Neuronal stem cell (in vitro differentiated cells): ENCODE results near the gene ADM.

ENCODE experiments used
- DNase-seq: peaks from one replicate; pipeline ENCODE4 v3.0.0-alpha.2; 2013; ENCODE audit warnings: low spot score
- H2AFZ ChIP-seq: one replicate; pipeline ENCODE4 v1.6.1; 2013; ENCODE audit warnings: mild to moderate bottlenecking, low read length, inconsistent platforms
- H2AK5ac ChIP-seq: 2 replicates; pipeline ENCODE4 v1.6.1; 2013; ENCODE audit warnings: low read depth, mild to moderate bottlenecking, inconsistent platforms, low read length, moderate library complexity, mixed read lengths
- H2BK120ac ChIP-seq: 2 replicates; pipeline ENCODE4 v1.6.1; 2013; ENCODE audit warnings: low read depth, mild to moderate bottlenecking, inconsistent platforms, low read length, moderate library complexity, mixed read lengths
- H2BK12ac ChIP-seq: one replicate; pipeline ENCODE4 v1.6.1; 2013; ENCODE audit warnings: low read length, inconsistent platforms
- H2BK15ac ChIP-seq: 2 replicates; pipeline ENCODE4 v1.6.1; 2013; ENCODE audit warnings: mild to moderate bottlenecking, low read length, inconsistent platforms, mixed read lengths
- H2BK5ac ChIP-seq: one replicate; pipeline ENCODE4 v1.6.1; 2013; ENCODE audit warnings: inconsistent platforms, mild to moderate bottlenecking, low read length, moderate library complexity
- H3K14ac ChIP-seq: one replicate; pipeline ENCODE4 v1.6.1; 2013; ENCODE audit warnings: low read length, inconsistent platforms
- H3K18ac ChIP-seq: 2 replicates; pipeline ENCODE4 v1.6.1; 2013; ENCODE audit warnings: low read length, inconsistent platforms
- H3K23ac ChIP-seq: 2 replicates; pipeline ENCODE4 v1.6.1; 2013; ENCODE audit warnings: low read depth, mild to moderate bottlenecking, mixed read lengths, low read length, inconsistent platforms; ENCODE audit not compliant: poor library complexity
- H3K27ac ChIP-seq: replicated peaks from 3 replicates; pipeline ENCODE4 v1.5.1; 2013; ENCODE audit warnings: low read length, inconsistent platforms
- H3K27me3 ChIP-seq, 3 experiments: 2 replicates each; pipeline ENCODE4 v1.6.1; 2013; ENCODE audit warnings: low read length in 3 of 3, mild to moderate bottlenecking in 2 of 3, inconsistent platforms in 1 of 3, low read depth in 1 of 3, mixed read lengths in 1 of 3, moderate library complexity in 1 of 3; ENCODE audit not compliant: control insufficient read depth in 3 of 3, insufficient read depth in 3 of 3
- H3K36me3 ChIP-seq, 2 donors: replicated peaks in 1 of 2; 2 replicates each; pipeline ENCODE4 v1.6.1; 2013; ENCODE audit warnings: low read length in 2 of 2; ENCODE audit not compliant: control insufficient read depth in 2 of 2, insufficient read depth in 2 of 2
- H3K4ac ChIP-seq: 2 replicates; pipeline ENCODE4 v1.6.1; 2013; ENCODE audit warnings: inconsistent platforms, mild to moderate bottlenecking, low read length, moderate library complexity
- H3K4me1 ChIP-seq, 2 donors: 1 replicate in 1 of 2; 2 replicates in 1 of 2; pipeline ENCODE4 v1.6.1; 2013; ENCODE audit warnings: low read length in 2 of 2, low read depth in 1 of 2; ENCODE audit not compliant: control insufficient read depth in 2 of 2, insufficient read depth in 1 of 2
- H3K4me2 ChIP-seq: one replicate; pipeline ENCODE4 v1.6.1; 2013; ENCODE audit warnings: mild to moderate bottlenecking, low read length, inconsistent platforms; ENCODE audit not compliant: insufficient read depth, poor library complexity, severe bottlenecking
- H3K4me3 ChIP-seq, 2 donors: 2 replicates each; pipeline ENCODE4 v1.5.1; 2013; ENCODE audit warnings: low read length in 2 of 2, mild to moderate bottlenecking in 2 of 2, inconsistent platforms in 1 of 2, moderate library complexity in 1 of 2
- H3K79me1 ChIP-seq: one replicate; pipeline ENCODE4 v1.6.1; 2013; ENCODE audit warnings: low read depth, mild to moderate bottlenecking, inconsistent platforms, low read length, moderate library complexity
- H3K9ac ChIP-seq: one replicate; pipeline ENCODE4 v1.6.1; 2013; ENCODE audit warnings: mild to moderate bottlenecking, low read depth, low read length, inconsistent platforms; ENCODE audit not compliant: poor library complexity
- H3K9me3 ChIP-seq, 2 donors: replicated peaks in 1 of 2; 2 replicates each; pipeline versions ENCODE3 to v1.6.1; 2013; ENCODE audit warnings: low read length in 2 of 2, mild to moderate bottlenecking in 2 of 2, inconsistent platforms in 1 of 2, low read depth in 1 of 2, mixed read lengths in 1 of 2, moderate library complexity in 1 of 2; ENCODE audit not compliant: control insufficient read depth in 2 of 2, insufficient read depth in 1 of 2
- H4K8ac ChIP-seq: one replicate; pipeline ENCODE4 v1.6.1; 2013; ENCODE audit warnings: low read depth, mild to moderate bottlenecking, inconsistent platforms, low read length, moderate library complexity
- H4K91ac ChIP-seq: one replicate; pipeline ENCODE4 v1.6.1; 2013; ENCODE audit warnings: low read length, low read depth, mild to moderate bottlenecking, inconsistent platforms; ENCODE audit not compliant: poor library complexity
- WGBS, 2 donors: extraction: QIAGEN DNeasy Blood & Tissue Kit; methylation state at CpG; one replicate each; pipeline ENCODE4 v1.1.7; 2013; ENCODE audit warnings: missing lambda C conversion rate in 2 of 2, mixed read lengths in 1 of 2; ENCODE audit not compliant: insufficient read length in 2 of 2, insufficient replicate concordance in 1 of 2; ENCODE audit errors: extremely low coverage in 2 of 2; 5-methylcytosine and 5-hydroxymethylcytosine counted together

Gene ADM

GRCh38 chr11:10268746-10269488 is 36.0 kb upstream of the ADM start:
- H3K79me1 ChIP-seq, result no peaks in the 10 kb centered on the region
- peaks cover 0 to 4% of the 10 kb centered on the region in 2 donors for H3K4me1 ChIP-seq
- H2AK5ac ChIP-seq, result no peak overlapping the region
- no peak overlapping the region for H3K4me3 ChIP-seq
- H3K18ac ChIP-seq, result no peak overlapping the region
- no CpG with 5 or more reads among the region's 5 CpGs for WGBS, 2 donors
- H3K36me3 ChIP-seq, result no peaks in the 10 kb centered on the region
- no peak overlapping the region for H2BK120ac ChIP-seq
- H4K8ac ChIP-seq, result no peak overlapping the region
- H2BK12ac ChIP-seq, result no peak overlapping the region
- H4K91ac ChIP-seq, result no peak overlapping the region
- no peaks in the 10 kb centered on the region for H3K27me3 ChIP-seq
- no peak overlapping the region for H3K27ac ChIP-seq
- no peak for DNase-seq
- no peak overlapping the region for H2BK15ac ChIP-seq
- no peak overlapping the region for H3K4ac ChIP-seq
- no peaks in the 10 kb centered on the region for H3K9me3 ChIP-seq
- no peak overlapping the region for H2BK5ac ChIP-seq
- H2AFZ ChIP-seq, result no peak overlapping the region
- no peak overlapping the region for H3K23ac ChIP-seq
- no peak overlapping the region for H3K4me2 ChIP-seq
- H3K9ac ChIP-seq, result no peak overlapping the region
- no peak overlapping the region for H3K14ac ChIP-seq

- WGBS, 2 donors, result no CpG with 5 or more reads among the region's 11 CpGs
- Histone ChIP-seq H3K4me1 (peaks cover 0 to 4% of the 10 kb centered on the region in 2 donors), H3K18ac (no peak overlapping the region)
These were observed 32.7 kb upstream of the ADM start for GRCh38 chr11:10272132-10272531.

GRCh38 chr11:10273738-10274137 is 31.1 kb upstream of the ADM start:
- Histone ChIP-seq H2BK15ac (no peak overlapping the region), H3K4me1 (no peaks in the 10 kb centered on the region), H3K27me3 (no peaks in the 10 kb centered on the region), H3K27ac (no peak overlapping the region), H4K91ac (no peak overlapping the region), H3K79me1 (no peaks in the 10 kb centered on the region), H3K18ac (no peak overlapping the region), H4K8ac (no peak overlapping the region), H2BK120ac (no peak overlapping the region), H3K4ac (no peak overlapping the region), H2AK5ac (no peak overlapping the region), H3K14ac (no peak overlapping the region), H3K23ac (no peak overlapping the region), H3K4me2 (no peak overlapping the region), H3K9me3 (no peaks in the 10 kb centered on the region), H3K9ac (no peak overlapping the region), H2AFZ (no peak overlapping the region), H3K4me3 (no peak overlapping the region), H2BK5ac (no peak overlapping the region), H2BK12ac (no peak overlapping the region), H3K36me3 (no peaks in the 10 kb centered on the region)
- DNase-seq, result no peak

More at GRCh38 chr11:10272132-10272531, 32.7 kb upstream of the ADM start:
- H3K4ac ChIP-seq, result no peak overlapping the region
- H4K91ac ChIP-seq, result no peak overlapping the region
- H2BK12ac ChIP-seq, result no peak overlapping the region
- DNase-seq, result no peak
- no peak overlapping the region for H2BK5ac ChIP-seq
- H3K27ac ChIP-seq, result no peak overlapping the region
- no peak overlapping the region for H3K4me2 ChIP-seq
- H2AK5ac ChIP-seq, result no peak overlapping the region
- H3K79me1 ChIP-seq, result no peaks in the 10 kb centered on the region
- H4K8ac ChIP-seq, result no peak overlapping the region
- no peak overlapping the region for H3K4me3 ChIP-seq
- H3K9ac ChIP-seq, result no peak overlapping the region
- no peaks in the 10 kb centered on the region for H3K27me3 ChIP-seq
- no peak overlapping the region for H2AFZ ChIP-seq
- no peaks in the 10 kb centered on the region for H3K36me3 ChIP-seq
- H3K23ac ChIP-seq, result no peak overlapping the region
- no peak overlapping the region for H3K14ac ChIP-seq
- no peaks in the 10 kb centered on the region for H3K9me3 ChIP-seq
- no peak overlapping the region for H2BK120ac ChIP-seq
- H2BK15ac ChIP-seq, result no peak overlapping the region

GRCh38 chr11:10274726-10275125 is 30.1 kb upstream of the ADM start:
- H4K8ac ChIP-seq, result no peak overlapping the region
- no peak overlapping the region for H2AFZ ChIP-seq
- no peaks in the 10 kb centered on the region for H3K9me3 ChIP-seq
- H3K14ac ChIP-seq, result no peak overlapping the region
- H3K4me1 ChIP-seq, result no peaks in the 10 kb centered on the region
- H3K23ac ChIP-seq, result no peak overlapping the region
- DNase-seq, result no peak
- no peak overlapping the region for H4K91ac ChIP-seq
- no peak overlapping the region for H3K4ac ChIP-seq
- no peak overlapping the region for H2BK12ac ChIP-seq
- no peaks in the 10 kb centered on the region for H3K27me3 ChIP-seq
- H2BK120ac ChIP-seq, result no peak overlapping the region
- H3K36me3 ChIP-seq, result no peaks in the 10 kb centered on the region
- no peak overlapping the region for H3K4me3 ChIP-seq
- WGBS, 2 donors, result no CpG with 5 or more reads among the region's 1 CpG
- H2AK5ac ChIP-seq, result no peak overlapping the region
- H3K18ac ChIP-seq, result no peak overlapping the region
- no peak overlapping the region for H3K9ac ChIP-seq
- H3K4me2 ChIP-seq, result no peak overlapping the region
- H3K79me1 ChIP-seq, result no peaks in the 10 kb centered on the region
- no peak overlapping the region for H2BK5ac ChIP-seq
- no peak overlapping the region for H2BK15ac ChIP-seq
- no peak overlapping the region for H3K27ac ChIP-seq
